HG02571 (cell line): ENCODE data around the gene AKR1B1.

Experiments
- ATAC-seq: cut with Tn5 transposase; IDR thresholded peaks from one replicate; pipeline ENCODE4 v1.9.1; 2021; ENCODE audit warnings: mild to moderate bottlenecking, moderate library complexity; ENCODE audit not compliant: unreplicated experiment

AKR1B1 gene

GRCh38 chr7:134446446-134446845, 12.5 kb downstream of the AKR1B1 start:
- ATAC-seq = no peak

- no peak for ATAC-seq
Measured at GRCh38 chr7:134444961-134445315, 14.0 kb downstream of the AKR1B1 start.

- no peak for ATAC-seq
Measured at GRCh38 chr7:134444198-134444960, 14.5 kb downstream of the AKR1B1 start.

- no peak for ATAC-seq
Measured at GRCh38 chr7:134443396-134444070, 15.4 kb downstream of the AKR1B1 start.

GRCh38 chr7:134442441-134443220, 16.3 kb downstream of the AKR1B1 start:
- ATAC-seq = no peak

- no peak for ATAC-seq
Measured at GRCh38 chr7:134441264-134441663, 17.6 kb downstream of the AKR1B1 start.

GRCh38 chr7:134440476-134440875, 18.4 kb downstream of the AKR1B1 start:
- no peak for ATAC-seq

- ATAC-seq = no peak
Measured at GRCh38 chr7:134440067-134440466, 18.8 kb downstream of the AKR1B1 start.

- no peak for ATAC-seq
Measured at GRCh38 chr7:134438946-134439345, 20.0 kb downstream of the AKR1B1 start.

- ATAC-seq = no peak
Measured at GRCh38 chr7:134435161-134435920, 23.6 kb downstream of the AKR1B1 start.

- ATAC-seq = no peak
Measured at GRCh38 chr7:134434701-134435100, 24.2 kb downstream of the AKR1B1 start.

GRCh38 chr7:134433430-134433829, 25.5 kb downstream of the AKR1B1 start:
- no peak for ATAC-seq

GRCh38 chr7:134432296-134433152, 26.4 kb downstream of the AKR1B1 start:
- peak; percentile 93 for ATAC-seq

- ATAC-seq = no peak
Measured at GRCh38 chr7:134431815-134432214, 27.1 kb downstream of the AKR1B1 start.

- ATAC-seq = no peak
Measured at GRCh38 chr7:134429481-134429880, 29.4 kb downstream of the AKR1B1 start.

GRCh38 chr7:134428942-134429341, 30.0 kb downstream of the AKR1B1 start:
- no peak for ATAC-seq

- ATAC-seq = no peak
Measured at GRCh38 chr7:134427896-134428295, 31.0 kb downstream of the AKR1B1 start.

- no peak for ATAC-seq
Measured at GRCh38 chr7:134425777-134426176, 33.1 kb downstream of the AKR1B1 start.

GRCh38 chr7:134422638-134423037, 36.3 kb downstream of the AKR1B1 start:
- no peak for ATAC-seq

GRCh38 chr7:134422008-134422407, 36.9 kb downstream of the AKR1B1 start:
- ATAC-seq = no peak
